Gastroesophageal sphincter (tissue), 2 donors: Measurements from ENCODE around the gene IFT81.

Experiments used
- POLR2A ChIP-seq, 2 donors: fragments of 450-650 bp; IDR thresholded peaks; one replicate each; pipeline ENCODE4 v1.6.1; 2017; ENCODE audit warnings: antibody characterized with exemption in 2 of 2, mild to moderate bottlenecking in 2 of 2, moderate library complexity in 1 of 2
- POLR2AphosphoS5 ChIP-seq: sonication (generic); formaldehyde crosslinking; IDR thresholded peaks from one replicate; pipeline ENCODE4 v1.6.1; 2017; ENCODE audit warnings: antibody characterized with exemption

DNA sequence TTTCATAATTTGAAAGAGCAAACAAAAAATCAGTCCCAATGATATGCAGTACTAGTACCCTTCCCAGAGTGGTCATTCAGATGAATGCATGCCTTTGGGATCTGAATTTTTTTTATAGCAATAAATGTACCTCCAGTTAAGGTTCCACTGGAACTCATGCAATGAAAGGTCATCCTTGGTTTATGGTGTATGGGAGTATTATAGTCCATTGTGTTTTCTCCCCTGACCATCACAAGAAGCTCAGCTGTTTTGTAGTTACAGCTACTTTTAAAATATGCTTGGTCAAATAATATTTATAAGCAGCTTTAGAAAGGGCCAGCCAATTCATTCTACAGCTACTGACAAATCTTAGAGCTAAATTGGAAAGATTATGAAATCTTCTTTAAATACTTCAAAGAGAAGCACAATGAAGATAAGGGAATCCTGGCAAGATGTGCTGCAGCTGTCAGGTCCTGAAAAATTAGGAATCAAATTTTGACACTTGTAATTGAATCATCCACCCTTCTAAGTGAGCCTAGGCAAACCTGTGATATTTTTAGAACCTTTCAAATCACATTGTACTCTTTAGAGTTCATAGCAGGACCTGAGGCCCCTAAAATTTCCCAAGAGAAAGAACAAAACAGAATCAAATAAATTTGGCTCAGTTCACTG is 46.5 kb downstream of the IFT81 start:
- no peak for TF ChIP-seq POLR2A (IDR thresholded peaks at IDR 0.05)
- TF ChIP-seq POLR2AphosphoS5, result no peak
